HG03378 (cell line): Measurements from ENCODE around the gene RAD50.

Source experiments
- ATAC-seq: cut with Tn5 transposase; IDR thresholded peaks from one replicate; pipeline ENCODE4 v1.9.1; 2021; ENCODE audit warnings: mild to moderate bottlenecking, moderate library complexity; ENCODE audit not compliant: unreplicated experiment

The RAD50 gene

GRCh38 chr5:132673939-132674630, 117.3 kb downstream of the RAD50 start, which contains the start of gene IL4:
IL4 (plus strand) TSS chr5:132673989; CDS start chr5:132674051, 62 bp downstream.
- ATAC-seq, result peak; percentile 4

- ATAC-seq, result peak; percentile 78
Measured at GRCh38 chr5:132674671-132675506, 118.1 kb downstream of the RAD50 start.

GRCh38 chr5:132675936-132676689, 119.3 kb downstream of the RAD50 start:
- no peak for ATAC-seq

- ATAC-seq, result no peak
Measured at GRCh38 chr5:132677191-132677590, 120.4 kb downstream of the RAD50 start.

- ATAC-seq, result no peak
Measured at GRCh38 chr5:132677682-132678400, 121.1 kb downstream of the RAD50 start.

- ATAC-seq, result no peak
Measured at GRCh38 chr5:132678735-132679134, 122.0 kb downstream of the RAD50 start.

GRCh38 chr5:132679166-132679565, 122.4 kb downstream of the RAD50 start:
- no peak for ATAC-seq

GRCh38 chr5:132679717-132680380, 123.1 kb downstream of the RAD50 start:
- ATAC-seq, result no peak

GRCh38 chr5:132680780-132681475, 124.2 kb downstream of the RAD50 start:
- no peak for ATAC-seq

GRCh38 chr5:132681476-132681831, 124.7 kb downstream of the RAD50 start:
- ATAC-seq, result no peak

GRCh38 chr5:132681983-132682382, 125.2 kb downstream of the RAD50 start:
- no peak for ATAC-seq

- ATAC-seq, result no peak
Measured at GRCh38 chr5:132684491-132684890, 127.7 kb downstream of the RAD50 start.

- ATAC-seq, result peak; percentile 36
Measured at GRCh38 chr5:132684922-132685720, 128.3 kb downstream of the RAD50 start.

GRCh38 chr5:132686193-132686592, 129.4 kb downstream of the RAD50 start:
- ATAC-seq, result no peak

- ATAC-seq, result no peak
Measured at GRCh38 chr5:132687995-132688394, 131.2 kb downstream of the RAD50 start.

- ATAC-seq, result peak; percentile 39
Measured at GRCh38 chr5:132688536-132689339, 132.0 kb downstream of the RAD50 start.

- ATAC-seq, result no peak
Measured at GRCh38 chr5:132689513-132689912, 132.7 kb downstream of the RAD50 start.

- ATAC-seq, result no peak
Measured at GRCh38 chr5:132690156-132690555, 133.4 kb downstream of the RAD50 start.
